B cell (primary cell): Measurements from ENCODE around the gene GOLGA8B. TPM values are rescaled to one million over a fixed set of nuclear protein-coding genes. Genes with fewer than 3 reads are reported as not detected.
A peak's percentile ranks its signal among the peaks of the same experiment; 100 is the strongest.
"Not testable (repeated sequence)": the region's sequence is repeated elsewhere in the genome, so short reads cannot be mapped to it uniquely, and the experiment has no call there.

Experiments used
- ATAC-seq: fragments of 200-7000 bp; cut with Tn5 transposase; one replicate; pipeline ENCODE4 v1.10.0; 2021; ENCODE audit warnings: low read depth, mild to moderate bottlenecking, moderate number of reproducible peaks, moderate library complexity
- CTCF ChIA-PET: fragments of 350-600 bp; sonication (Branson Sonifier 250); formaldehyde crosslinking; loops from one replicate; lab custom pipeline; 2021; ENCODE audit warnings: antibody characterized with exemption, inconsistent platforms; lab: Charles Lee
- POLR2A ChIA-PET: fragments of 350-600 bp; sonication (Branson Sonifier 250); formaldehyde crosslinking; loops from one replicate; lab custom pipeline; 2021; ENCODE audit warnings: antibody characterized with exemption; lab: Charles Lee
- DNase-seq: peaks from one replicate; pipeline ENCODE4 v3.0.0; 2013
- H2AFZ ChIP-seq: 2 replicates; pipeline ENCODE4 v1.6.1; 2012; ENCODE audit warnings: mild to moderate bottlenecking, low read depth, low read length; ENCODE audit not compliant: insufficient read depth, poor library complexity, severe bottlenecking
- H3K27ac ChIP-seq, 2 donors: 1 replicate in 1 of 2; 2 replicates in 1 of 2; pipeline ENCODE4 v1.5.1; 2012 to 2013; ENCODE audit warnings: low read length in 2 of 2, mild to moderate bottlenecking in 2 of 2, moderate library complexity in 1 of 2
- H3K27me3 ChIP-seq, 4 experiments: fragments of 200-600 bp in 1 of 4; sonication (generic) in 1 of 4; replicated peaks in 1 of 4; 1 replicate in 2 of 4; 2 replicates in 2 of 4; pipeline versions ENCODE4 v1.6.1 to v1.7.0; 2013 to 2016; ENCODE audit warnings: low read length in 3 of 4, mild to moderate bottlenecking in 2 of 4, mixed read lengths in 1 of 4, moderate library complexity in 1 of 4; ENCODE audit not compliant: insufficient read depth in 4 of 4, control insufficient read depth in 3 of 4; ENCODE audit errors: control extremely low read depth in 1 of 4
- H3K36me3 ChIP-seq, 2 experiments: replicated peaks in 1 of 2; 1 replicate in 1 of 2; 2 replicates in 1 of 2; pipeline versions ENCODE4 v1.6.1 to v1.7.1; 2013; ENCODE audit warnings: low read length in 1 of 2; ENCODE audit not compliant: insufficient read depth in 2 of 2, control insufficient read depth in 1 of 2; ENCODE audit errors: control extremely low read depth in 1 of 2, extremely low read depth in 1 of 2
- H3K4me1 ChIP-seq, 2 donors: fragments of 200-600 bp in 1 of 2; sonication (generic) in 1 of 2; 1 replicate in 1 of 2; 2 replicates in 1 of 2; pipeline versions ENCODE4 v1.5.1 to v1.6.1; 2013 to 2017; ENCODE audit warnings: low read length in 2 of 2; ENCODE audit not compliant: control insufficient read depth in 2 of 2, insufficient read depth in 2 of 2
- H3K4me2 ChIP-seq: replicated peaks from 2 replicates; pipeline ENCODE3; 2012; ENCODE audit warnings: mild to moderate bottlenecking, low read depth, low read length; ENCODE audit not compliant: poor library complexity, severe bottlenecking
- H3K4me3 ChIP-seq, 5 experiments: fragments of 200-600 bp in 1 of 5; sonication (generic) in 1 of 5; 1 replicate in 3 of 5; 2 replicates in 2 of 5; pipeline versions ENCODE4 v1.5.1 to v1.7.0; 2011 to 2016; ENCODE audit warnings: low read length in 4 of 5, mild to moderate bottlenecking in 4 of 5, low read depth in 2 of 5, control low read depth in 1 of 5, moderate library complexity in 1 of 5; ENCODE audit not compliant: insufficient read depth in 1 of 5; ENCODE audit errors: control extremely low read depth in 1 of 5, extremely low read depth in 1 of 5
- H3K79me2 ChIP-seq: fragments of 200-600 bp; sonication (generic); one replicate; pipeline ENCODE4 v1.6.0; 2016; ENCODE audit warnings: low read length; ENCODE audit not compliant: control insufficient read depth, insufficient read depth
- H3K9ac ChIP-seq: fragments of 200-600 bp; sonication (generic); 2 replicates; pipeline ENCODE4 v1.6.1; 2017; ENCODE audit warnings: mild to moderate bottlenecking, low read length, moderate library complexity
- H3K9me3 ChIP-seq, 3 donors: one replicate each; pipeline versions ENCODE4 v1.6.1 to v1.7.1; 2013; ENCODE audit warnings: low read length in 2 of 3; ENCODE audit not compliant: control insufficient read depth in 2 of 3, insufficient read depth in 1 of 3; ENCODE audit errors: control extremely low read depth in 1 of 3
- H4K20me1 ChIP-seq: 2 replicates; pipeline ENCODE4 v1.6.0; 2012; ENCODE audit warnings: mild to moderate bottlenecking, low read length; ENCODE audit not compliant: insufficient read depth, control insufficient read depth, poor library complexity, severe bottlenecking
- H3K27ac Mint-ChIP-seq: one replicate; pipeline ENCODE4 v1.8.0; 2021; ENCODE audit warnings: mixed read lengths
- H3K27me3 Mint-ChIP-seq: one replicate; pipeline ENCODE4 v1.8.0; 2021; ENCODE audit warnings: mixed read lengths
- H3K4me1 Mint-ChIP-seq: one replicate; pipeline ENCODE4 v1.8.0; 2021; ENCODE audit warnings: mixed read lengths
- H3K4me3 Mint-ChIP-seq: one replicate; pipeline ENCODE4 v1.8.0; 2021; ENCODE audit warnings: mixed read lengths
- H3K9me3 Mint-ChIP-seq: one replicate; pipeline ENCODE4 v1.8.0; 2022; ENCODE audit warnings: mixed read lengths; ENCODE audit not compliant: insufficient read depth
- CTCF ChIP-seq: fragments of 200-600 bp; IDR thresholded peaks from one replicate; pipeline ENCODE4 v1.8.0; 2022; ENCODE audit warnings: antibody characterized with exemption, mild to moderate bottlenecking
- EZH2 ChIP-seq: IDR thresholded peaks from 2 replicates; pipeline ENCODE4 v1.6.1; 2012; ENCODE audit warnings: borderline replicate concordance, low read depth, mild to moderate bottlenecking, moderate library complexity, low read length; ENCODE audit not compliant: insufficient read depth, poor library complexity, severe bottlenecking
- WGBS: methylation state at CpG from one replicate; pipeline ENCODE4 v1.1.5; 2013; ENCODE audit warnings: missing lambda C conversion rate; ENCODE audit not compliant: insufficient coverage; 5-methylcytosine and 5-hydroxymethylcytosine counted together
- intact Hi-C: fragments of 100-400 bp; cut with micrococcal nuclease; formaldehyde crosslinking; loops from one replicate; pipeline ENCODE4 v1.10.0; 2022
- polyA plus RNA-seq: library from polyadenylated mRNA; depleted of rRNA; stranded (reverse); fragments of >200 nt; gene quantifications from 2 replicates; pipeline ENCODE4 v1.2.3, GENCODE V29; 2012
- total RNA-seq, 2 donors: library from RNA; stranded (reverse); fragments of 120-200 nt in 1 of 2; gene quantifications; 1 replicate in 1 of 2; 2 replicates in 1 of 2; pipeline versions ENCODE4 v1.2.3 to v1.2.4, GENCODE V29; 2013 to 2022

The GOLGA8B gene
- total and polyA plus RNA-seq, 2 donors (not counting 1 experiment from before 2014, with no cell fraction given): 77.1 to 200 TPM

GRCh38 chr15:34582461-34583371 is 735 bp downstream of the GOLGA8B start:
- Mint-ChIP-seq H3K27me3 (no peaks in the 10 kb centered on the region), H3K4me1 (peaks cover 29% of the 10 kb centered on the region), H3K4me3 (peak overlapping the region; percentile 93), H3K27ac (peak overlapping the region; percentile 69), H3K9me3 (no peaks in the 10 kb centered on the region)
- H3K9ac ChIP-seq: peak overlapping the region; percentile 88
- DNase-seq (peak; percentile 52), ATAC-seq (peak; percentile 55)
- POLR2A ChIA-PET: interaction anchor here (1.8 kb wide), 1 partner anchor 215 kb away, joined by 6 read pairs; the partner anchor contains the start of gene LPCAT4
- peak overlapping the region in 1 of 2 donors; percentile 13 for H3K27ac ChIP-seq
- peak overlapping the region; percentile 99 for H2AFZ ChIP-seq
- no peaks in the 10 kb centered on the region for H3K9me3 ChIP-seq
- no peak for TF ChIP-seq CTCF
- TF ChIP-seq EZH2: no peak
- peaks cover 33% of the 10 kb centered on the region for H4K20me1 ChIP-seq
- H3K4me1 ChIP-seq: peaks cover 12 to 17% of the 10 kb centered on the region in 2 donors
- peak overlapping the region; percentile 98 for H3K4me2 ChIP-seq
- peaks cover 0 to 7% (median 2%) of the 10 kb centered on the region in 4 experiments for H3K27me3 ChIP-seq
- H3K79me2 ChIP-seq: peaks cover 60% of the 10 kb centered on the region
- CTCF ChIA-PET: interaction anchor here (0.9 to 1.7 kb wide), 4 partner anchors 215 to 373 kb away, joined by 4 to 7 read pairs (median 6); partner anchors contain the start of genes KATNBL1, LPCAT4, NOP10 and NUTM1
- H3K36me3 ChIP-seq: no peaks in the 10 kb centered on the region
- H3K4me3 ChIP-seq: peak overlapping the region; percentile 3 to 89 (median 80)
- intact Hi-C loops: loop anchor here (2.0 kb wide), 1 partner anchor 544 kb away; the partner anchor contains the start of gene AVEN
- 1% methylated on average over 70 of the region's 70 CpGs for WGBS

GRCh38 chr15:34581687-34582460 is 1.6 kb downstream of the GOLGA8B start:
- CTCF ChIA-PET: interaction anchor here (0.6 kb wide), 1 partner anchor 8 kb away, joined by 3 read pairs; no protein-coding TSS in a partner anchor
- peak overlapping the region; percentile 20 for H3K27ac Mint-ChIP-seq
- intact Hi-C loops: loop anchor here (2.0 kb wide), 1 partner anchor 543 kb away; the partner anchor contains the start of gene AVEN

More at GRCh38 chr15:34581687-34582460, 1.6 kb downstream of the GOLGA8B start:
- H3K27me3 Mint-ChIP-seq, H3K27me3 ChIP-seq, DNase-seq, H3K9me3 Mint-ChIP-seq, H3K36me3 ChIP-seq, ATAC-seq, H3K27ac ChIP-seq, H3K9me3 ChIP-seq, POLR2A ChIA-PET: not testable (repeated sequence)
- WGBS: 88% methylated on average over 9 of the region's 15 CpGs
- Mint-ChIP-seq H3K4me1 (peaks cover 30% of the 10 kb centered on the region), H3K4me3 (peak overlapping the region; percentile 93)
- Histone ChIP-seq H3K4me3 (peak overlapping the region in 4 of 5 experiments; percentile 80 to 89 (median 80)), H3K79me2 (peaks cover 67% of the 10 kb centered on the region), H3K4me2 (peak overlapping the region; percentile 98), H2AFZ (peak overlapping the region; percentile 99), H3K9ac (peak overlapping the region; percentile 88), H4K20me1 (peaks cover 33% of the 10 kb centered on the region), H3K4me1 (peaks cover 12 to 17% of the 10 kb centered on the region in 2 donors)
